NCI-H446 treated with DMSO at 0.1 percent for 48 hours (cell line): ENCODE measurements around the gene NPM3.

Experiments used
- DNase-seq: peaks from one replicate; lab custom pipeline; 2025; lab: John Stamatoyannopoulos, UW

The NPM3 gene

GRCh38 chr10:101774589-101775272, 8.5 kb downstream of the NPM3 start:
- no peak for DNase-seq

- DNase-seq, result no peak
These were observed 9.2 kb downstream of the NPM3 start for GRCh38 chr10:101773923-101774588.

- no peak for DNase-seq
These were observed 10.1 kb downstream of the NPM3 start for GRCh38 chr10:101772895-101773761.

GRCh38 chr10:101772017-101772894, 11.0 kb downstream of the NPM3 start:
- no peak for DNase-seq

GRCh38 chr10:101771380-101771779, 11.9 kb downstream of the NPM3 start:
- no peak for DNase-seq

GRCh38 chr10:101770331-101771215, 12.7 kb downstream of the NPM3 start:
- no peak for DNase-seq

GRCh38 chr10:101769541-101770180, 13.6 kb downstream of the NPM3 start:
- DNase-seq, result no peak

GRCh38 chr10:101768791-101769170, 14.5 kb downstream of the NPM3 start:
- DNase-seq, result no peak

- DNase-seq, result no peak
These were observed 15.1 kb downstream of the NPM3 start for GRCh38 chr10:101767966-101768790.

GRCh38 chr10:101767600-101767945, 15.7 kb downstream of the NPM3 start:
- no peak for DNase-seq

GRCh38 chr10:101766753-101767599, 16.3 kb downstream of the NPM3 start:
- no peak for DNase-seq

- no peak for DNase-seq
These were observed 16.9 kb downstream of the NPM3 start for GRCh38 chr10:101766306-101766705.

- no peak for DNase-seq
These were observed 20.0 kb downstream of the NPM3 start for GRCh38 chr10:101763141-101763846.

GRCh38 chr10:101762736-101763135, 20.5 kb downstream of the NPM3 start:
- no peak for DNase-seq

- no peak for DNase-seq
These were observed 22.0 kb downstream of the NPM3 start for GRCh38 chr10:101761226-101761625.

- no peak for DNase-seq
These were observed 22.7 kb downstream of the NPM3 start for GRCh38 chr10:101760510-101760909.

GRCh38 chr10:101759309-101760247, 23.7 kb downstream of the NPM3 start:
- DNase-seq, result no peak
